NOMO-1 (cell line): ENCODE data around the gene IL17REL.
"Not testable (repeated sequence)": the region's sequence is repeated elsewhere in the genome, so short reads cannot be mapped to it uniquely, and the experiment has no call there.

Experiments
- DNase-seq, 2 experiments: peaks; one replicate each; lab custom pipeline; 2025; ENCODE audit not compliant: unreplicated experiment in 2 of 2; lab: John Stamatoyannopoulos, UW

The IL17REL gene

GRCh38 chr22:49993649-49994360, 18.8 kb downstream of the IL17REL start:
- DNase-seq: no peak

DNA sequence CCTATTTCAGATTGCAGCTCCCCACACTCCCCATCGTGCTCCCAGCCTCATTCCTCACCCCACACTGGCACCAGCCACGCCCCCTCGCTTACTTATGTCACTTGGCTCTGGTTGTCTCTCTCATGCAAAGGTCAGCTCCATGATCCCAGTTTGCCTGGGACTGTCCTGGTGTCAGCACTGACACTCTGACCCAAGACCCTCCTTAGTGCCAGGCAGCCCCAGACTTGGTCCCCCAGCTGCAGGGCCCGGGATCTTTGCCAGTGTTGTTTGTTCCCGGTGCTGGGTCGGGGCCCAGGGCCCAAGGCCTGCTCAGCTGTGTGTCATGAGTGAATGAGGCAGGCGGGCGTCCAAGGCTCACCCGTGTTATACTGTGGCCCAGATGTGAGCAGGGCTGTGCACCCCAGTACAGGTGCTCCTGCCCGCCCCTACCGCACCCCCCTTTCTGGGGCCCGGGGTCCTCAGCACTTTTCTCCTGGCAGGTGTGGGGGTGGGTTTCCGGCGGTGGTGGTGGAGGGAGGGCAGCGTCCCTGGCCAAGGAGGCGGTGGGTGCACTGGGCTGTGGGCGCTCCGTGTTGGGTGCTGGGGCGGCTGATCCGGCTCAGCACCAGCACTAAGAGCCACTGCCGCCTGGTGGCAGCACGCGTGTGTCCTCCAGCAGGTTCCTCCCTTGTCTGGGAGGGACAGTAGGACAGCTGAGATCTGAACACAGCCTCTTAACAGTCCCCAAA, 19.5 kb downstream of the IL17REL start:
- DNase-seq: peak; percentile 23 to 32

DNA sequence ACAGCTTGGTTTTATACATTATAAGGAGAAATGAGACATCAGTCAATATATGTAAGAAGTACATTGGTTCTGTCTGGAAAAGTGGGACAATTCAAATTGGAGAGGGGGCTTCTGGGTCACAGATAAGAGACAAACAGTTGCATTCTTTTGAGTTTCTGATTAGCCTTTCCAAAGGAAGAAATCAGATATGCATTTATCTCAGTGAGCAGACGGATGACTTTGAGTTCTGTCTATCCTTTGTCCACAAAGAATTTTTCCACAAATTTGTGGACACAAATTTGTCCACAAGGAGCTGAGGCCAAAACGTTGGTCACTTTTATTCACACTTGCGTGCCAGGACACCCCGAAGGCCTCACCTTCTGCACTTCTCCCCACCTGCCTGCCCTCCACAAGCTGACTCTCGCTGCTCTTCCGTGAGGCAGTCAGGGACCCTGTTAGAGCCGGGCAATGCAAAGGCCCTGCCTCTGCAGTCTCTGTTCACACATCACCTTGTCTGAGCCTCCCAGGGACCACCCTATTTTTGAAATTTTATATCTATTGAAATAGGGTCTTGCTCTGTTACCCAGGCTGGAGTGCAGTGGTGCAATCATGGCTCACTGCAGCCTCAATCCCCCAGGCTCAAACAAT, 20.5 kb downstream of the IL17REL start:
- DNase-seq: no peak

DNA sequence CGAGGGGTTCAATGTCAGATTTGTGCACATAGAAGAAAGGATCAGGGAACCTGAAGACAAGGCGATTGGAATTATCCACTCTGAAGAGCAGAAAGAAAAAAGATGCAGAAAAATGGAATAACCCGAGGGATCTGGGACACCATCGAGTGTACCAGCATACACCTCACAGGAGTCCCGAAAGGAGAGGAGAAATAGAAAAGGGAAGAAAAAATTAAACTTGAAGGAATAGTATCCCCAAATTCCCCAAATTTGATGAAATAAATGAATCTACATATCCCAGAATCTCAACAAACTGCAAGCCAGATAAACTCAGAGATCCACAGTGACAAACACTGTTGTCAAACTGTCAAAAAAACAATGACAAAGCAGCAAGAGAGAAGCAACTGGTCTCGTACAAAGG, 21.4 kb downstream of the IL17REL start:
- DNase-seq: no peak

DNA sequence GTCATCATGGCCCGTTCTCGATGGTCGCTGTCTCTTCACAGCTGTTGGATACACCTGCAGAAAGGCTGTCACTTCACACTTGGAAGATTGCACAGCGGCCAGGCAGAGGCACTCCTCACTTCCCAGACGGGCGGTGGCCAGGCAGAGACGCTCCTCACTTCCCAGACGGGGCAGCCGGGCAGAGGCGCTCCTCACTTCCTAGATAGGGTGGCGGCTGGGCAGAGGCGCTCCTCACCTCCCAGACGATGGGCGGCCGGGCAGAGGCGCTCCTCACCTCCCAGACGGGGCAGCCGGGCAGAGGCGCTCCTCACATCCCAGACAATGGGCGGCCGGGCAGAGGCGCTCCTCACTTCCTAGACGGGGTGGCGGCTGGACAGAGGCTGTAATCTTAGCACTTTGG, 22.7 kb downstream of the IL17REL start:
- DNase-seq: not testable (repeated sequence)

GRCh38 chr22:49986325-49986724, 26.2 kb downstream of the IL17REL start:
- no peak for DNase-seq

DNA sequence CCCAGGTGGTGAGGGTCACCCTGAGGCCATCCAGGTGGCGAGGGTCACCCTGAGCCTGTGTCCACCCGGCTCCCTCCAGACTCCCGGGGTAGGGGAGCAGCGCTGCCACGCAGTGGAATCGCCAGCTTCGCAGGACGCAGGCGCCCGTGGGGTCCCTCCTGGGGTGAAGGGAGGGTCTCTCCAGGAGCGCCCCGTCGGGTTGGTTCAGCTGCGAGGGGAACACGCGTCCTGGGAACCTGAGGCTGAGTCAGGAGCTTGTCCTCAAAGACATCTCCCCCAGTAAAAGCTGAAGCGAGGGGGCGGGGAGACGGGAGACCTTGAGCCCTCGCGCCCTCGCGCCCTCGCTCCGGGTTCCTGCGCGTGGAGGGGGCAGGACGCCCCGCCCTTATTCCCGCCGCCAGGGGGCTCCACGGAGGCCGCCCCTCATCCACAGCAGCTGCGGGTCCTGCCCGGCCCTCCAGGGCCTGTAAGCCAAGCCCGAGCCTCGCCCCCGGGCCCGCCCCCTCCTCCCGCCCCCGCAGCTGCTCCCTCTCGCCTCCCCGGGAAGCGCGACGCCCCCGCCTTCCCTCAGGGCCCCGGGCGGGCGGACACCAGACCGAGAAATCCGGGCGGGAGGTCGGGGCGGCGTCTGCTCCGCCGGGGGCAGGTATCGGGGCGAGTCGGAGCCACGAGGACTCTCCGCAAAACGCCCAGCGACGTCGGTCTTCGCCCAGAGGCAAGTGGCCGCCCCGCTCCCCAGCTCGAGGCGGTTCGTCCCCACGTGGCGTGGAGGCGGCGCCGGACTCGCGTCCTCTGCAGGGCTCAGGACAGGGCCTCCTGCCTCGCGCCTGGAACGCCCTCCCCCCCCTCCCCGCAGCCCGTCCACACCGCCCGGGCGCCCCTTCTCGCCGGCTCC, 29.2 kb downstream of the IL17REL start:
- DNase-seq: no peak

- not testable (repeated sequence) for DNase-seq
Observed at GRCh38 chr22:49981799-49982198, 30.8 kb downstream of the IL17REL start.

DNA sequence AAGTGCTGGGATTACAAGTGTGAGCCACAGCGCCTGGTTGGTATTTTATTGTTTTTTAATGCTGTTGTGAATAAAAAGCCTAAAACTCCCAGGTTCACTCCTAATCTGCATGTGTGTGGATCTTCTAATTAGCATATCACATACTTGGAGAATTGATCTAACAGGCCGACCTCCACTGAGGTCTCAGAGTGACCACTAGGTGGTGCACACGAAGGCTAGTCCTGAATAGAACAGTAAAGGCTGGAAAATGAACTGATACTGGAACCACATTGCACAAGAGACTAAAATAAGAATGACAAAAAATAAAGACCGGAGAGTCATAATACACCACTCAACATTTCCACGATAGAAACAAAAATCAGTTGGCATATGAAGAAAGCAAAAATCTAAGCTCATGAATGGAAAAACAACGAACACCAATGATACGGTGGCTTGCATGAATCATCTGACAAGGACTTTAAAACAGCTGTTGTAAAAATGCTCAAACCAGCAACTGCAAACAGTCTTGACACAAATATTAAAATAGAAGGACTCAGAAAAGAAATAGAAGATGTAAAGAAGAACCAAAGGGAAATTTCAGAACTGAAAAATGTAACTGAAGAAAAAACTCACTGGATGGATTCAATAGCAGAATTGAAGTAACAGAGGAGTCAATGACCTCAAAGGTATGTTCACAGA, 32.8 kb downstream of the IL17REL start:
- DNase-seq: peak in 1 of 2 experiments; percentile 51

- DNase-seq: no peak
Observed at GRCh38 chr22:49977578-49977977, 35.0 kb downstream of the IL17REL start.

DNA sequence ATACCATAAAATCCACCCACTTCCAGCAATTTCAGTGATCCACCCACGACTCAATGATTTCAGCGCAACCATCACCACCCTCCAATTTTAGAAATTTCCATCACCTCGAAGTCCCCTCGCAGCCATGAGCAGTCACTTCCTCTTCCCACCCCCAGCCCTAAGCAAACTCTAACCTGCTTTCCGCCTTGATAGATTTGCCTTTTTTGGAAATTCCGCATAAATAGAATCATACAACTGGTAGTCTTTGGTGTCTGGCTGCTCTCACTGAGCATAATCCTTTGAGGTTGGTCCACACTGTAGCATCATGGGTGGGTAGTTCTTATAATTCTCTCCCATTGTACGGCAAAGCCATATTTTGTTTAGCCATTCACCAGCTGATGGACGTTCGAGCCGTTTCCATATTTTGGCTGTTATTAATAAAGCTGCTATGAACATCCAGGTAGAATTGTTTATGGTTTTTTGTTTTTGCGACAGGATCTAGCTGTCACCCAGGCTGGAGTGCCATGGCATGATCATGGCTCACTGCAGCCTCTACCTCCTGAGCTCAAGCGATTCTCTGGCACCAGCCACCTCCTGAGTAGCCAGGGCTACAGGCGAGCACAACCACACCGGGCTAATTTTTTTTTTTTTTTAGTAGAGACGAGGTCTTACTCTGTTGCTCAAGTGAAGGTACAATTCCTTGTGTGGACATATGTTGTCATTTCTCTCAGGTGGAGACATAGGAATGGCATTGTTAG, 36.0 kb downstream of the IL17REL start:
- DNase-seq: peak; percentile 71 to 72

DNA sequence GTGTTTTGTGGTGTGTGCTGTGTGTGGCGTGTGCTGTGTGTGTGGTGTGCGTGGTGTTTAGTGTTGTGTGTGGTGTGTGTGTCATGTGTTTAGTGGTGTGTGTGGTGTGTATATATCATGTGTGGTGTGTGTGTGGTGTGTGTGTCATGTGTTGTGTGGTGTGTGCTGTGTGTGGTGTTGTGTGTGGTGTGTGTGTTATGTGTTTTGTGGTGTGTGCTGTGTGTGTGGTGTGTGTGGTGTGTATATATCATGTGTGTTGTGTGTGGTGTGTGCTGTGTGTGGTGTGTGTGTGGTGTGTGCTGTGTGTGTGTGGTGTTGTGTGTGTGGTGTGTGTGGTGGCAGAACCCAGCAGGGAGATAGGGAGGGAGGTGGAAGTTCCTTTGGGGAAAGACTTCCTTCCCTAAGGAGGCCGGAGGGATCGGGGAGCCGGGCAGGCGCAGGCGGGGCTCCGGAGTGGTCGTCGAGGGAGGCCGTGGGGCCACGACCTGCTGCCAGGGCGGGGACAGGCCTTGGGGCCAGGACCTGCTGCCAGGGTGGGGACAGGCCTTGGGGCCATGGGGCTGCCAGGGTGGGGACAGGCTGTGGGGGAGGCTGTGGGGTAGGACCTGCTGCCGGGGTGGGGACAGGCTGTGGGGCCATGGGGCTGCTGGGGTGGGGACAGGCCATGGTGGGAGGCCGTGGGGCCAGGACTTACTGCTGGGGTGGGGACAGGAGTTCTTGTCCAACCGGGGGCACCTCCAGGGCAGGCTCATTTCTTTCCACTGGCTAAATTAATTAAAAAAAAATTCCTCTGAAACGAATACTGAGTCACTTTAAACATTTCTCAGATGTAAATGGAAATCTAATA, 36.8 kb downstream of the IL17REL start:
- no peak for DNase-seq

- DNase-seq: no peak
Observed at GRCh38 chr22:49973018-49973961, 39.3 kb downstream of the IL17REL start.

DNA sequence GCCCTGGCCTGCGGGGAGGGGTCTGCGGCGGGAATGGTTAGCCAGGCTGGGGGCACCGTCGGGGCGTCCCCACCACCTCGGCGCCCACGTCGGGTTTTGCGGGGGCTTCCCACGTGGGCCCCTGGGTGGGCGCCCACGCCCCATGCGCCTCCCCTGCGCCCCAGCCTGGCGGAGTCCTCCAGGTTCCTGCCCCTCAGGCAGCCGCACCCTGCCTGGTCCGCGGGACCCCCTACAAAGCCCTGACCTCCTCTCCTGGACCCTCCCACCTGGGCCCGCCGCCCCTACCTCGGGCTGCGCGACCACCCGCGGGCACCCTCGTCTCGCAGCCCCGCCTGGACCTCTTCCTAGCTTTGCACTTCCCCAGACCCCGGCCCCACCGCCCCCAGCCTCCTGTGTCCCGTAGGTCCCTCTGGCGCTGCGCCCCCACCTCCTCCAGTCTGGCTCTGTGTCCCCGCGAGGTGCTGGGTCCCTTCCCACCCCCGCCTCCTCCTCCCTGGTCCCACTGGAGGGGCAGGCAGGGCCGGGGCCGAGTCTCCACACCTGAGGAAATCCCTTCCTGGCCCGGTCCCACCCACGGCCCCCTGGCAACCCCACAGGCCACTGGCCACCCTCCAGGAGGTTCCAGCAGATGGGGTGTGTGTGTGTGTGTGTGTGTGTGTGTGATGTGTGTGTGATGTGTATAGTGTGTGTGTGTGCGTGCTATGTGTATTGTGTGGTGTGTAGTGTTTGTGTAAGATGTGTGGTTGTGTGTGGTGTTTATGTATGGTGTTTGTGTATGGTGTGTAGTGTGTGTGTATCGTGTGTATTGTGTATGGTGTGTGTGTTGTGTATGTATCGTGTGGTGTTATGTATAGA, 40.2 kb downstream of the IL17REL start:
- no peak for DNase-seq

- peak; percentile 23 to 76 for DNase-seq
Observed at GRCh38 chr22:49971232-49972162, 41.1 kb downstream of the IL17REL start.
